Measurements from ENCODE around the gene PDE7B.
"Not testable (repeated sequence)": the region's sequence is repeated elsewhere in the genome, so short reads cannot be mapped to it uniquely, and the experiment has no call there.

The PDE7B gene

GRCh38 chr6:136136274-136136673, 284.8 kb downstream of the PDE7B start:
- H3K4me3 ChIP-seq (ENCODE audit: low read length), result no peak overlapping the region
- TF ChIP-seq CTCF (conservative IDR thresholded peaks at IDR 0.05; ENCODE audit: low read length), result no peak
- DNase-seq (ENCODE audit: low read depth), result no peak

GRCh38 chr6:136137008-136137692, 285.6 kb downstream of the PDE7B start:
- no peak for DNase-seq (ENCODE audit: low read depth)
- TF ChIP-seq CTCF (conservative IDR thresholded peaks at IDR 0.05; ENCODE audit: low read length), result no peak
- no peak overlapping the region for H3K4me3 ChIP-seq (ENCODE audit: low read length)

GRCh38 chr6:136137739-136138402, 286.4 kb downstream of the PDE7B start:
- no peak overlapping the region for H3K4me3 ChIP-seq (ENCODE audit: low read length)
- DNase-seq (ENCODE audit: low read depth), result no peak
- no peak for TF ChIP-seq CTCF (conservative IDR thresholded peaks at IDR 0.05; ENCODE audit: low read length)

GRCh38 chr6:136139111-136139510, 287.6 kb downstream of the PDE7B start:
- not testable (repeated sequence) for DNase-seq (ENCODE audit: low read depth); H3K4me3 ChIP-seq (ENCODE audit: low read length)

GRCh38 chr6:136144251-136145023, 292.9 kb downstream of the PDE7B start:
- H3K4me3 ChIP-seq (ENCODE audit: low read length), result no peak overlapping the region
- no peak for TF ChIP-seq CTCF (conservative IDR thresholded peaks at IDR 0.05; ENCODE audit: low read length)
- DNase-seq (ENCODE audit: low read depth), result peak; percentile 68

- no peak for DNase-seq (ENCODE audit: low read depth)
- no peak for TF ChIP-seq CTCF (conservative IDR thresholded peaks at IDR 0.05; ENCODE audit: low read length)
- no peak overlapping the region for H3K4me3 ChIP-seq (ENCODE audit: low read length)
Observed at GRCh38 chr6:136146130-136146529, 294.6 kb downstream of the PDE7B start.

GRCh38 chr6:136147342-136147741, 295.8 kb downstream of the PDE7B start:
- no peak for DNase-seq (ENCODE audit: low read depth)
- H3K4me3 ChIP-seq (ENCODE audit: low read length), result no peak overlapping the region
- TF ChIP-seq CTCF (conservative IDR thresholded peaks at IDR 0.05; ENCODE audit: low read length), result no peak

Measured in AG10803 (cell line).